HG02610 (cell line): ENCODE results near the gene LDB2.
"Not testable (repeated sequence)": the region's sequence is repeated elsewhere in the genome, so short reads cannot be mapped to it uniquely, and the experiment has no call there.

Experiments
- ATAC-seq: cut with Tn5 transposase; IDR thresholded peaks from one replicate; pipeline ENCODE4 v1.9.1; 2021; ENCODE audit warnings: mild to moderate bottlenecking, moderate library complexity; ENCODE audit not compliant: unreplicated experiment

LDB2 gene

DNA sequence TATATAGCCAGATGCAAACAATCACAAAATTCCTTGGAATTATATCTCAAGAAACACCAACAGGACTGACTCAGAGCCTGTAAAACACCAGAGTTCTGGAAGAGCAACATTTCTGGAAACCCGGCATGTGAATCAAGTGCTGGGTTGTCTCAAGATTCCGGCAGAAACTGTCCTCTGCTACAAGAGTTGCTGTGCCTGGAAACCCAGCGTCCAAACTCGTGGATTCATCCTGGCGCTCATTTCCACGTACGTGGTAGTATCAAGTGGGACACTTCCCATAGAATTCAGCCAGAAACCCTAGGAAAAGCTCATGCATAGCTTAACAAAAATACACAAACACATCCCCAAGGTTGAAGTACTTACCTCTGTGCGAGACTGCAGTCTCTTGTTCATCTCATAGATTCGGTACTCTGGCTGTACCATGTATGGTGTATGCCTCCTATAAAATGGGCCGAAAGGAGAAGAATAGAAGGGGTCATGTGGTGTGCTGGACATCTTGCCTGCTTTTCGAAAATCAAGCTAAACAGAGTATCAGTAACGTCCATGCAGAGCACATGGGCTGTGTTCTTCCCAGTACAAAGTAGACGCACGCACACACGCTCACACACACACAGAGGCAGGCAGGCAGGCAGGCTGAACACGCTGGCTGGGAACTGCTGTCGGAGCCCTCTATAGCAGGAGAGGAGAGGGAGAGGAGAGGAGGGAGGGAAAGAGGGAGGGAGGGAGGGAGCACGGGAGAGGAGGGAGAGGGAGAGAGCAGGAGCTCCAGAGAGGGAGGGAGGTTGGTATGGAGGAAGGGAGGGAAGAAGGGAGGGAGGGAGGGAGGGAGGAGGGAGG, at the start of gene LDB2:
TSS of gene LDB2 (minus strand) at position 655 of the 837 bp plus-strand sequence.
- no peak for ATAC-seq

DNA sequence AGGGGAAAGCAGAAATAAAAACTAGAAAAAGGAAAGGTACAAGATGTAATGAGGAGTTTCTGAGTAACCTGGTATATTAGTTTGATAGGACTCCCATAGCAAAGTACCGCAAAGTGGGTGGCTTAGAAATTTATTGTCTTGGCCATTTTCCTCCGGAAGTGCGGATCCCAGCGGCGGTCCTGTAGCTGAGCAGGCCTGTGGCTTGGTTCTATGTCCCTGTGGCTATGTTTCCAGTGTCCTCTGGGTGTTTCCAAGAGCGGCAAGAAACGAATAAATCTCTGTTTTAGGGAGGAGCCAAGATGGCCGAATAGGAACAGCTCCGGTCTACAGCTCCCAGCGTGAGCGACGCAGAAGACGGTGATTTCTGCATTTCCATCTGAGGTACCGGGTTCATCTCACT, 44.0 kb upstream of the LDB2 start:
- ATAC-seq: no peak

DNA sequence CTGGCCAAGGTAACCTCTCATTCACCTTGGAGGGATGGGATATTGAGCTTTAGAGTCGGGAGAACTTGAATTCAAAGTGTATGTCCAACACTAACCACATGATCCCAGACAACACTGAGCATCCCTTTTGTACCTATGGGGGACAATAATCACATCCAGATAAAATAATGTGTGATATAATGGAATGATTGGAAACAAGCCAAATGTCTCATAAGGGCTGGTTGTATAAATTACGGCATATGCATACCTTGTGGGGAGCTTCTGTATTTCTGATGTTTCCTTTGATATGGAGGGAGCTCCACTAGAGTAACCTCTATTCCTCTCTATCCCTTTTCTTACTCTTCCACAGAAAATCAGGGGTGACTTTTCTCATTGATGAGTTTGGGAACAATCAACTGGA, 40.7 kb upstream of the LDB2 start:
- ATAC-seq: no peak

DNA sequence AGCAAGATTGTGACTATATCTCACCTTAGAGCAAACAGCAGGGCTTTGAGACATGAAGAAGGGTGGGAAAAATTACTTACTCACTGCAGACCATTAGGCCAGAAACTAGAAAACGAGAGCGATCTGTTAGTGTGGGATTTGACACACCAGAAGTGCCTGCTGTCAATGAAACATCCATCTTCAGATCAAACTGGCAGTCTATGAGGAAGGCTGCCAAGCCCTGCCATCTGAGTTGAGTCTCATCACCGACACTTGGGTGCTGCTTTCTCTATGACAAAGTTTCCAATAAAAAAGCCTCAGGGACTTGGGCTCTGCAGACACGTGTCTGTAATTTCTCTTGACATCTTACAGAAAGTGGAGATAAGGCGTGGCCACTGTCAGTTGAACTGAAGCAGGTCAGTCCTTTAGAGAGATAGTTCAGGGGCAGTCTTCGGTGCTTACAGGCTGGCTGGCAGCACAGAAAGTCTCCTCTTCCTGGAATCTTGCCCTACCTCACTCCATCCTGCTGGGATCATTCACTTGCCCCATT, 40.1 kb upstream of the LDB2 start:
- no peak for ATAC-seq

DNA sequence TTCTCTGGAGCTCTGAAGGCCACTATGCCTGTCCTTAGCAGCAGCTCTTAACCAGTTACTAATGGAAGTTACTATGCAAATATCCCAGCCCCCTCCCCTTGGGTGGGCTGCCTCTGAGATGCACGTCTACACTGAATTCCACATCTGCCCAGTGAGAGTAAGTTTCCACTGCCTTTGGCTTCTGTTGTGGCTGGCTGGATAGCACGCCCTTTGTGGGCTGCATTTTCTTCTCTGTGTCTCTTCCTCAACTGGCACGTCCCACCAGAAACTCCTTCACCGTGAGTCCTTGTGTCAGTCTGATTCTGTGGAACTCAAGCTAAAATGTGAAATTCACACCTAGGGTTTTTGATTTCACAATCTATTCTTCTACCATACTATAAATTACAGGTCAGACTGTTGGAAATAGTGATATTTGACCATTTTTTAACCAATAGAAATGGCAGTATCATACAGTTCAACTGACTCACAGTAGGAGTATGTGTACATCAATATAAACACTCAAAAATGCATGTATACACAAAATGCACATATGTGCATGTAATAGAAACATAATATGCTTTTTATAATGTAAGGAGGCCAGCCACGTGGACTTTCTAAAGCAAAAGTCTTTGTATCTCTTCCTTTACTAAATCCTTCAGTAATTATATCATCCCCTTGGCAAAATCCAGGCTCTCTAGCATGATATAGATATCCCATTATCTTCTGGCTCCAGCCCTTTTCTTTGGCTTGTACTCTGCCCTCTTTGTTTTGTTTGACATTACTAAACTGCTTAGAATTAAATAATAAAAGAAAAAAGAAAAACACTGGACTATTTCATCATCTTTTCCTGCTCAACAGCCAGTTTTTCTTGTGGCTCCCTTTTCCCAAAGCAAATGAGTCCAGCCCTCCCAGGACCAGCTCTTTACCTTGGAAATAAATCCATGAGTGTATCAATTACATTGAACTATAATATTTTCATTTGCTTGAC, 33.2 kb upstream of the LDB2 start:
- ATAC-seq: no peak

DNA sequence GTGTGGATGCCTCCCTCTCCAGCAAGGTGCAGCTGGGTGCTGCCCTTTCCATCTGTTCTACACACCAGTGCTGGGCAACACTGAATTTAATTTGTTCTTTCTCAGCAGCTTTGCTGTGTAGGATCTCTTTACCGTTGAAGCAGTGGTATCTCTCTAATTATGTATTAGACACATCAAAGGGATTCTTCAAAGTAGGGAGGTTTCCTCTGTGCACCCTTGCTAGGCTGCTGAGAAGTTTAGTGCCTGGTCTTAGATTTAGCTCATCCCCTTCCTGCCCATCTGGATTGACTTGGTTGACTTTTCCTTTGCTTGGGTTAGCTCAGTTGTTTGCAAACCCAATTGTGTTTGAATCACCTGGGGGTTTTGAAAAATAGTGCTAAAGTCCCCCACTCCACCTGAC, 27.8 kb upstream of the LDB2 start:
- no peak for ATAC-seq

DNA sequence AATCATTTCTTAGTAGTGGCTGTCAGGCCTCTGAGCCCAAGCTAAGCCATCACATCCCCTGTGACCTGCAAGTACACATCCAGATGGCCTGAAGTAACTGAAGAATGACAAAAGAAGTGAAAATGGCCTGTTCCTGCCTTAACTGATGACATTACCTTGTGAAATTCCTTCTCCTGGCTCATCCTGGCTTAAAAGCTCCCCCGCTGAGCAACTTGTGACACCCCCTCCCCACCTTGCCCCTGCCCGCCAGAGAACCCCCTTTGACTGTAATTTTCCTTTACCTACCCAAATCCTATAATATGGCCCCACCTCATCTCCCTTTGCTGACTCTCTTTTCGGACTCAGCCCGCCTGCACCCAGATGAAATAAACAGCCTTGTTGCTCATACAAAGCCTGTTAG, 20.3 kb upstream of the LDB2 start:
- ATAC-seq: not testable (repeated sequence)

DNA sequence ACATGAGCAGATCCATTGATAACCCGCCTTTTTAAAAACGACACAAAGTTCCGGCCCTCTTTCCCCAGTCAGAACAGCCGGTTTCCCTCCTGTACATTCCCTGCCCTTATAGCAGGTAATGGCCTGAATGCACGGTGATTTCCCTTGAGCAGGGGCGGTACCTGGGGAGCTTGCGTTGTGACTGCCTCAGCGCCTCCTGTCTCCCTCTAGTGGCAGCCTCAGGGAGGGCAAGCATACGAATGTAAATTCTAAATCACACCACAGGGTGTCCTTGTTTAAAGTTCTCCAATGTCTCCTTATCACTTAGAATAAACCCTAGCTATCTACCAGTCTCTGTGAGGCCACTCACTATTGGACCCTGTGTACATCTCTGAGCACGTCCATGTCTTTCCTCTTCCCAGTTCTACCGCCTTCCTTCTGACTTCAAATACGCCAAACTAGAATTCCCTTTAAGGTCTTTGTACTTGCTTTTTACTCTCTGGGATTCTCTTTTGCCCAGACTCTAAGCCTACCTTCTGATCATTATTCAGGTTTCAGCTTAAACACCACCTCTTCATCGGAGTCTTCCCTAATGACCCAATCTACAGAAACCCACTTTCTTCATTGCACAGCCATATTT, 18.4 kb upstream of the LDB2 start:
- ATAC-seq: peak; percentile 98

DNA sequence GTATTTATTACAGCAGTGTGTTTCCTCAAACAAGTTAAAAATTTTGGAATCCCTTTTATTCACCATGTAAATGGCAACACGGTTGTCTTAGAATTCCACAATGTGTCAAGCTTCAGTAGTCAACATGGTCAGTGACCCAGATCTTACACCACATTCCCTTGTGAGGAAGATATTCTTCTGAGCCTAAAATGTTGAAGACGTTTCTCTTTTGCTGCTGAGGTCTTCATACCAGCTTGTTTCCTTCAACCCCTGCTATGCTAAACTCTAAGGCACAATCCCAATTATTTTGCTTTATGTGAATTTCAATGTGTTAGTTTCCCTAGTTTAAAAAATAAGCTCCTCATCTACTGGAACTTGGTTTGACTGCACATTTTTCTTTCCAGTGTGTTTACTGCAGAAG, 17.6 kb upstream of the LDB2 start:
- no peak for ATAC-seq

DNA sequence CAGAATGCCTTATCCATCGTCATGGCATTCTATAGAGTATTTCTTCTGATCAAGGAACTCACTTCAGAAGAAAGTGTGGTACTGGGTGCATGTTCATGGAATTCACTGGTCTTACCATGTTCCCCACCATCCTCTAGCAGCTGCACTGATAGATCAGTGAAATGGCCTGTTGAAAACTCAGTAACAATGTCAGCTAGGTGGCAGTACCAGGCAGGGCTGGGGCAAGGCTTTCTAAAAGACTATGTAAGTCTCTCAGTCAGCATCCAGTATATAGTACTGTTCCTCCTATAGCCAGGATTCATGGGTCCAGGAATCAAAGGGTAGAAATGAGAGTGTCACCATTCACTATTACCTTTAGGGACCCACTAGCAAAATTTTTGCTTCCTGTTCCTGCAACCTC, 15.8 kb upstream of the LDB2 start:
- no peak for ATAC-seq

DNA sequence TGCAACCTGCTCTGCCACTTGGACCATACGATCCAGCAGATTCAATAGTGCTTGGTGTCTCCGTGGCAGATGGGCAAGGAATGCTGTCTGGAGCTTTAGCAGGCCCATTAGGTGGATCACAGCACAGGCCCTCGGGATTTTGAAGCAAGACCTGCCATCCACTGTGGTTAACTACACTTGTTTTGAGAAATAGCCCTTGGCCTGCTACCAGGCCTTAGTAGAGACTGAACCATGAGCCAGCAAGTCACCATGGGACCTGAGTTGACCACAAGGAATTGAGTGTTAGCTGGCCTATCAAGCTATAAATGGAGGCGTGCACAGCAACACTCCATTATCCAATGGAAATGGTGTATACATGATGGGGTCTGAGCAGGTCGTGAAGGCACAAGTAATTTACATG, 14.5 kb upstream of the LDB2 start:
- no peak for ATAC-seq

DNA sequence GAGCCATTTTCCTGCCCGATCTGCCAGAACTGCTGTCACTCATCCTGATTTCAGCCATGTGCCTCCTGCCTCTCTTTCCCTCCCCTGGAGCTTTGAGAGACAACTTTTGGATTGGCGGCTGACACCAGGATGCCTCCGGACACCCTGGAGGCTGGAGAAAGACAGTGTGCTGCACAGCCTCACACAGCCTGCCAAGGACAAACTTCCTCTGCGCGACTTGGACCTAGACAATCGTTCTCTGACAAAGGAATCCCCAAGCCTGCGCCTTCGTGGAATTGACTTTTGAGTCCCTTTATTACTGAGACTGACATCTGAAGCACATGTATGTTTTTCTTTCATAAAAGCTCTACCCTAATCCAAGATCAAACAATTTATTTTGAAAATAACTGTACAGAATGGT, 10.8 kb upstream of the LDB2 start:
- no peak for ATAC-seq

DNA sequence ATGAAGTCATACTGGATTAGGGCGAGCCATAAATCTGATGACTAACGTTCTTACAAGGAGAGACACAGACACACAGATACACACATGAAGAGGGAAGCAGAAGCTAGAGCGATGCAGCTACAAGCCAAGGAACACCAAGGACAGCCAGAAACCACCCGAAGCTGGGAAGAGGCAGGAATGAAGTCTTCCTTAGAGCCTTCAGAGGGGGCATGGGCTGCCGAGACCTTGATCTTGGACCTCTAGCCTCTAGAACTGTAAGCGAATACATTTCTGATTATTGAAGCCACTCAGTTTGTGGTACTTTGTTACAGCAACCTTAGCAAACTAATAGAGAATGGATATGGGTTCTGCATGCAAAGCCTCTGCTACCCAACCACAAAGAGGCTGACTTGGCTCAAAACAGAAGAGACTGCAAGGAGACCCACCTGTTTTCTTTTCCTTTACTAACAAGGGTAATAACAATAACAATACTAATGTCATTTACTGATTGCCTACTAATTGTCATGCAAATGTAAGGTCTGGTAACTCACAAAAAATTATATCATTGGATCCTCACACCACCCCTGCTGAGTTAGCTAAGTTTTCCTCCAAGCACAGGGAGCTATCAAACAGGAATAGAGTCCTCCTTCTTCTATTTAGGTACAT, 10.1 kb upstream of the LDB2 start:
- no peak for ATAC-seq

DNA sequence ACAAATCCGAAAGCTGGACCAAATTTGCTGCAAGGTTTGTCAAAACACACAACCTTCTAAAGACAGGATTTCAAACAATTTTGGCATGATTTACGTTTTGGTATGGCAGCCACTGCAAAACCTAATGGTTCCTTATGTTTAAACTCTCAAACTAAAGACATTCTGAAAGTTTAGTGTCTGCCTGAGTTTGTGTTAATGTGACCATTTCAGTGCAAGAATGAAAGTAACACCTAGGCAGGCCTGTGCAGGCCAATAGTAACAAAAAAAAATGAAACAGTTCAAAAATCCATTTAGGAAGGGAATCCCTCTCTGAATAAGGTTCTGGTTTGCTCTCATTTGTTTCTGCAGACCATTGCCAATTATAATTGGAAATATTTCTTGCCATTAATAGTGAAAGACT, 1.9 kb upstream of the LDB2 start:
- no peak for ATAC-seq

DNA sequence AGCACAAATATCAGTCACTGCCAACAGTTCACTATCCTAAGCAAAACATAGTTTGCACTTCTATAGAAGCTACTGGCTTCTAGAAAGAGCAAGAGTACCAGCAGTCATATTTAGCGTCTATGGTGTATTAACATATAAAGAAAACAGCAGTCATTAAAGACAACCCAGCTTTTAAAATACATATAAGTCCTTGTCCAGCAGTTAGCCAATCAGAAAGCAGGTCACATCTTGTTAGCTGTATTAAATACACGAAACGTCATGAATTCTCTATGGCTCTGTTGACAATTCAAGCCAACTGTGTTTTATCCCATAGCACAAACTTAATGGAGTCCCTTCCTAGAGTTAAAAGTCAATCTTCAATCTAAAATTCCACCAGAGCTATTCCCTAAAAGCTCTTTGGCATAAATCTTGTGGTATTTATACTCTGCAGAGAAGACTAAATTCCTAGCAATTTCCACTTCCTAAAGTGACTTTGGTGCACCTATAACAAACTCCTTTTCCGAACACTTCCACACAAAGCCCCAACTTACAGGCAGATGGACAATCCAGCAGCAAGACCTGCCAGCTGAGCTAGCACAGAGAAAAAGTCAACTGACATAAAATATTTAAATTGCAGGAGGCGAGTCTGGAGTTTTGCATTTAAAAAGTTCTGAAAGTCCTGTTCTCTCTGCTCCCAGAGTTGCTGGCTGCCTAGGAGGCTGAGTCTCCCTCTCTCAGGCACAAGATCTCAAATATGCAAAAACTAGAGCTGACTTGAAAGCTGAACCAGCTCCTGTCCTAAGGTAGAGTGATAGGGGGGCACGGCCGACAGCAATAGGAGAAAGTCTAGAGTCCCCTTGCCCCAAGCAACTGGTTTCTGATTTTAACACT, 1.3 kb downstream of the LDB2 start:
- ATAC-seq: no peak

DNA sequence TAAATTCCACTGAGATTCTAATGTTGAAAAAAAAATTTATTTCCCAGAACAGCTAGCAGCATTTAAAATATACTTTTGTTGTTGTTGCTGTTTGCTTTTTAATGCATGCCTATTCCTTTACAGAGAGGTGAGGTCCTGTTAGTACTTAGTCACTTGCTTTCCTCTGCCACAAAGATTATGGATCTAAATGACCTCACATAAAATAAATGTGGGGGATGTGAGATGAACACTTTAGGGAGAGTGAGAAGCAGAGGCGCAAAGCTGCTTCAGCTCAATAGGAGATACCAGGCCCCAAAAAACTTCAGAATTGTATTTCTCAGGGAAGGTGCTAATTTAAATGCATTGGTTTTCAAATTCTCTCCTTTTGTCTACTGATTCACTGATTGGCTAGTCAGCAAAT, 4.0 kb downstream of the LDB2 start:
- no peak for ATAC-seq

DNA sequence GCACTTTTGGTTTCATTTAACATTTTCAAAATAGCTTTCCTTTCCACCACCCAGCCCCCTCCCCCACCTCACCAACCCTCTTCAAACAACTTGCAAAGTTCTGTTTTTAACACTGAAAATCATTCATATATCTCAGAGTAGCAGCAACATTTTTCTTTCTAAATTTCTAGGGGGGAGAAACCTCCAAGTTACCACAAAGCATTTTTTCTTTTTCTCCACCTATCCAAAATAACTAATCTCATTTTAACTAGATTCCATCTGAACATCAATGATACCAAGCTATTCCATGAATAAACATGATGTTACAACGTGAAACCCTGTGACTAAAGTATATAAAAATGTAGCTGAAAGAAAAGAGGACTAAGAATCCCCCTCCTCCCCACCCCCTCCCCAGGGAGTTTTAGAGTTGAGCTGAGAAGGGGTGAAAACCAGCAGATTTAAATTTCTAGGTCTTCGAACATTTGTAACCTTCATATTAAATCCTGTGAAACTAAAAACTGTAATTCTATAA, 5.2 kb downstream of the LDB2 start:
- no peak for ATAC-seq

DNA sequence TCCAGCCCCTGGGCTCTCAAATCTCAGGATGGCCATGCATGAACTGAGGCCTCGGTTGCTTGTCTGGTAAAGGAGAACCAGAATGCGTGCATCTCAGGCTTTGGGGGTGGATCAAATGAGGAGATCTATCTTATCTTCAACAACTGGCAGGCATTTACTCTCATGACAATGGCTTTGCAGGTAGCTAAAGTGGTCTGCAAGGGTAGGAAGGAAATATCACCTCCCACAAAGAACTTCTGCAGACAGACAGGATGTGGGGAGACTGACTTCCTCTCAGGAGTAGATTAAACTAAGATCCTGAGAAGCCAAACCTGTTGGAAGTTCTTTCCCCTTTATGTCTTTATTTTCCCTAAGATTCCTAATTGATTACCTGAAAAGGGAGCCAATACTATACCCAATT, 7.8 kb downstream of the LDB2 start:
- no peak for ATAC-seq

DNA sequence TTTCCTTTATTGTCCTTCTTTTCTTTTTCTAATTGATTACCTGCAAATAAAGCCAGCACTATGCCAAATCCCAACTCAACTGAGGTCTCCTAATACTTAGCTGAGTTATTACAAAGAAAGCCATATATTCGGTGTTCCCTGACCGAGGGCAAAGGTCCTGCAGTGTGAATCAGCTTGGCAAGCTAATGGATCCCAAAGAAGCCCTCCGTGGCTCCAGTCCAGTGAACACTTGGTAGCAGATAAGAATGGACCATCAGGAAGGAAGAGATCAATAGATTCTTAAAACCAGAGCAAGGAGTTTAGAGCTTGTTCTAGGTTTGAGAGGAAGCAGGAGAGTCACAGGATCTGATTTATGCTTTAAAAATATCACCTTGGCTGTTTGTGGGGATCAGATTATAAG, 8.5 kb downstream of the LDB2 start:
- no peak for ATAC-seq

DNA sequence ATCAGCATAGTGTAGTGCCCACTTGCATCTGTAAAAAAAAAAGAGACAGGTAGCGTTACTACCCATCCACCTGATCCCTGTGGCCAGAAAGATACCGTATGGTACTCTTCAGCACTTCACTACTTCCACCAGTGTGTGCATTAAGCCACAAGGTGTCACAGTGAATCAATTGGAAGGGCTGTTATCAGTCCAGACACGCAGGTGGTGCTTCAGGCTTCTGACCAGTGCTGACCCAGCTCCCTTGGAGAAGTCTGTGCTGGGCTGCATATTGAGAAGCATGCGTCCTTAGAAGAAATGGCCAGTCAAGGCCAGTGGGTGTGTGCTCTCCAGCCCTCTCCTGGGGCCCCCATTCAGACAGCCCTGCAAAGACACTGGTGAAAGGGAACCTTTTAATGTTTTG, 10.6 kb downstream of the LDB2 start:
- no peak for ATAC-seq
